Immature natural killer cell (primary cell): ENCODE measurements around the gene RNF14. TPM values are rescaled to one million over a fixed set of nuclear protein-coding genes. Genes with fewer than 3 reads are reported as not detected.

Experiments used
- DNase-seq, 3 donors: peaks; one replicate each; pipeline ENCODE4 v3.0.0; 2022; ENCODE audit warnings: mixed read lengths in 1 of 3
- H3K27ac Mint-ChIP-seq, 6 donors: one replicate each; pipeline ENCODE4 v1.8.0; 2020; ENCODE audit warnings: mixed read lengths in 6 of 6, mild to moderate bottlenecking in 5 of 6, inconsistent platforms in 4 of 6, moderate library complexity in 3 of 6
- H3K27me3 Mint-ChIP-seq, 3 donors: one replicate each; pipeline ENCODE4 v1.8.0; 2020 to 2021; ENCODE audit warnings: low read depth in 3 of 3, mild to moderate bottlenecking in 3 of 3, mixed read lengths in 3 of 3, moderate library complexity in 3 of 3, inconsistent platforms in 1 of 3
- H3K36me3 Mint-ChIP-seq, 3 donors: one replicate each; pipeline ENCODE4 v1.8.0; 2020; ENCODE audit warnings: mixed read lengths in 3 of 3, inconsistent platforms in 2 of 3, mild to moderate bottlenecking in 2 of 3
- H3K4me1 Mint-ChIP-seq, 2 donors: one replicate each; pipeline ENCODE4 v1.8.0; 2020; ENCODE audit warnings: inconsistent platforms in 2 of 2, mild to moderate bottlenecking in 2 of 2, mixed read lengths in 2 of 2, moderate library complexity in 1 of 2
- H3K4me3 Mint-ChIP-seq, 5 donors: one replicate each; pipeline ENCODE4 v1.8.0; 2020; ENCODE audit warnings: mild to moderate bottlenecking in 5 of 5, mixed read lengths in 5 of 5, inconsistent platforms in 3 of 5, moderate library complexity in 3 of 5
- H3K9me3 Mint-ChIP-seq, 6 donors: one replicate each; pipeline ENCODE4 v1.8.0; 2020; ENCODE audit warnings: mild to moderate bottlenecking in 6 of 6, mixed read lengths in 6 of 6, inconsistent platforms in 4 of 6, moderate library complexity in 3 of 6
- polyA plus RNA-seq, 3 donors: library from polyadenylated mRNA; unstranded; fragments of 300-500 nt; fragmentation: Illumina TruSeq; gene quantifications; one replicate each; pipeline ENCODE4 v1.2.3, GENCODE V29; 2021

RNF14 gene
- polyA plus RNA-seq, 3 donors from 2014 or later, result 58.9 to 86.6 (median 70.9) TPM

- H3K36me3 Mint-ChIP-seq, result peaks cover 5 to 31% (median 11%) of the 10 kb centered on the region in 3 donors
- H3K27ac Mint-ChIP-seq, result peak overlapping the region; percentile 10 to 89 (median 70)
- peaks cover 0 to 2% (median 0%) of the 10 kb centered on the region in 3 donors for H3K27me3 Mint-ChIP-seq
- peaks cover 21 to 36% of the 10 kb centered on the region in 2 donors for H3K4me1 Mint-ChIP-seq
- H3K4me3 Mint-ChIP-seq, result peak overlapping the region; percentile 5 to 67 (median 50)
- DNase-seq, result peak; percentile 40 to 61 (median 53)
- no peaks in the 10 kb centered on the region for H3K9me3 Mint-ChIP-seq
Observed at GRCh38 chr5:142006363-142007236, 37.7 kb downstream of the RNF14 start.

GRCh38 chr5:142007237-142007544 is 38.3 kb downstream of the RNF14 start:
- Mint-ChIP-seq H3K27me3 (peaks cover 1 to 5% (median 4%) of the 10 kb centered on the region in 3 donors), H3K4me3 (peak overlapping the region; percentile 5 to 67 (median 50)), H3K9me3 (no peaks in the 10 kb centered on the region), H3K36me3 (peaks cover 5 to 25% (median 11%) of the 10 kb centered on the region in 3 donors), H3K27ac (peak overlapping the region; percentile 10 to 89 (median 70)), H3K4me1 (peaks cover 26 to 42% of the 10 kb centered on the region in 2 donors)
- DNase-seq, result no peak

- DNase-seq, result no peak
- H3K27me3 Mint-ChIP-seq, result peaks cover 5 to 7% (median 6%) of the 10 kb centered on the region in 3 donors
- no peaks in the 10 kb centered on the region for H3K9me3 Mint-ChIP-seq
- peak overlapping the region in 1 of 6 donors; percentile 7 for H3K27ac Mint-ChIP-seq
- H3K36me3 Mint-ChIP-seq, result peaks cover 5 to 17% (median 10%) of the 10 kb centered on the region in 3 donors
- H3K4me1 Mint-ChIP-seq, result peaks cover 36 to 55% of the 10 kb centered on the region in 2 donors
- H3K4me3 Mint-ChIP-seq, result no peak overlapping the region
Observed at GRCh38 chr5:142008813-142009212, 39.9 kb downstream of the RNF14 start.

GRCh38 chr5:142009886-142010285 is 41.0 kb downstream of the RNF14 start:
- H3K27ac Mint-ChIP-seq, result no peak overlapping the region
- H3K36me3 Mint-ChIP-seq, result peaks cover 5 to 10% (median 6%) of the 10 kb centered on the region in 3 donors
- no peaks in the 10 kb centered on the region for H3K9me3 Mint-ChIP-seq
- no peak overlapping the region for H3K4me3 Mint-ChIP-seq
- DNase-seq, result no peak
- H3K27me3 Mint-ChIP-seq, result peaks cover 5 to 7% (median 6%) of the 10 kb centered on the region in 3 donors
- H3K4me1 Mint-ChIP-seq, result peaks cover 43 to 61% of the 10 kb centered on the region in 2 donors

- H3K9me3 Mint-ChIP-seq, result no peaks in the 10 kb centered on the region
- peaks cover 0 to 3% (median 0%) of the 10 kb centered on the region in 3 donors for H3K36me3 Mint-ChIP-seq
- peaks cover 5 to 8% (median 6%) of the 10 kb centered on the region in 3 donors for H3K27me3 Mint-ChIP-seq
- H3K4me3 Mint-ChIP-seq, result peak overlapping the region; percentile 73 to 86 (median 83)
- no peak for DNase-seq
- peaks cover 54 to 66% of the 10 kb centered on the region in 2 donors for H3K4me1 Mint-ChIP-seq
- H3K27ac Mint-ChIP-seq, result peak overlapping the region in 5 of 6 donors; percentile 13 to 78 (median 64)
Observed at GRCh38 chr5:142011572-142012185, 42.8 kb downstream of the RNF14 start.

- peak overlapping the region; percentile 73 to 86 (median 83) for H3K4me3 Mint-ChIP-seq
- peaks cover 0 to 3% (median 0%) of the 10 kb centered on the region in 3 donors for H3K36me3 Mint-ChIP-seq
- no peaks in the 10 kb centered on the region for H3K9me3 Mint-ChIP-seq
- H3K27me3 Mint-ChIP-seq, result peaks cover 4 to 8% (median 7%) of the 10 kb centered on the region in 3 donors
- H3K27ac Mint-ChIP-seq, result peak overlapping the region; percentile 13 to 78 (median 66)
- H3K4me1 Mint-ChIP-seq, result peaks cover 54 to 66% of the 10 kb centered on the region in 2 donors
- DNase-seq, result no peak
Observed at GRCh38 chr5:142012186-142012785, 43.4 kb downstream of the RNF14 start.

GRCh38 chr5:142012792-142013388 is 44.0 kb downstream of the RNF14 start, which contains the start of gene GNPDA1:
GNPDA1 (minus strand) TSS chr5:142013027; CDS start chr5:142012035, 992 bp downstream.
- Mint-ChIP-seq H3K4me1 (peaks cover 53 to 66% of the 10 kb centered on the region in 2 donors), H3K27me3 (peaks cover 7 to 8% (median 8%) of the 10 kb centered on the region in 3 donors), H3K4me3 (peak within 1 kb of the TSS; percentile 81 to 89 (median 84)), H3K27ac (peak within 1 kb of the TSS; percentile 50 to 88 (median 82)), H3K36me3 (peaks cover 0 to 3% (median 0%) of the 10 kb centered on the region in 3 donors), H3K9me3 (no peaks in the 10 kb centered on the region)
- peak; percentile 71 to 74 (median 73) for DNase-seq

- Mint-ChIP-seq H3K4me3 (peak overlapping the region; percentile 81 to 89 (median 84)), H3K27me3 (peaks cover 7 to 10% (median 8%) of the 10 kb centered on the region in 3 donors), H3K4me1 (peaks cover 61 to 72% of the 10 kb centered on the region in 2 donors), H3K27ac (peak overlapping the region in 4 of 6 donors; percentile 17 to 85 (median 76)), H3K9me3 (no peaks in the 10 kb centered on the region), H3K36me3 (peaks cover 0 to under 1% (median 0%) of the 10 kb centered on the region in 3 donors)
- no peak for DNase-seq
Observed at GRCh38 chr5:142013734-142014521, 45.0 kb downstream of the RNF14 start.

- DNase-seq, result peak; percentile 48 to 56 (median 48)
- peaks cover 66 to 82% of the 10 kb centered on the region in 2 donors for H3K4me1 Mint-ChIP-seq
- peak overlapping the region; percentile 44 to 75 (median 65) for H3K4me3 Mint-ChIP-seq
- H3K9me3 Mint-ChIP-seq, result no peaks in the 10 kb centered on the region
- H3K27me3 Mint-ChIP-seq, result peaks cover 7 to 10% (median 8%) of the 10 kb centered on the region in 3 donors
- peak overlapping the region; percentile 55 to 87 (median 78) for H3K27ac Mint-ChIP-seq
- H3K36me3 Mint-ChIP-seq, result no peaks in the 10 kb centered on the region
Observed at GRCh38 chr5:142014911-142015584, 46.1 kb downstream of the RNF14 start.

GRCh38 chr5:142015781-142016533 is 47.1 kb downstream of the RNF14 start:
- Mint-ChIP-seq H3K27ac (peak overlapping the region; percentile 55 to 87 (median 78)), H3K36me3 (no peaks in the 10 kb centered on the region), H3K4me1 (peaks cover 68 to 87% of the 10 kb centered on the region in 2 donors), H3K4me3 (peak overlapping the region; percentile 44 to 75 (median 67)), H3K27me3 (peaks cover 7 to 10% (median 10%) of the 10 kb centered on the region in 3 donors), H3K9me3 (peaks cover 0 to 2% (median 0%) of the 10 kb centered on the region in 6 donors)
- DNase-seq, result peak; percentile 38 to 44 (median 41)

GRCh38 chr5:142016556-142016955 is 47.7 kb downstream of the RNF14 start:
- Mint-ChIP-seq H3K4me3 (peak overlapping the region; percentile 16 to 75 (median 67)), H3K4me1 (peaks cover 68 to 87% of the 10 kb centered on the region in 2 donors), H3K27ac (peak overlapping the region; percentile 71 to 87 (median 78)), H3K27me3 (peaks cover 7 to 10% (median 10%) of the 10 kb centered on the region in 3 donors), H3K36me3 (no peaks in the 10 kb centered on the region), H3K9me3 (peaks cover 0 to 2% (median 0%) of the 10 kb centered on the region in 6 donors)
- DNase-seq, result no peak
